ENCODE results near the gene MOB1A.
A peak's percentile ranks its signal among the peaks of the same experiment; 100 is the strongest.

MOB1A gene

GRCh38 chr2:74181739-74182138 is 3.1 kb upstream of the MOB1A start:
- Histone ChIP-seq H3K27ac (replicated peaks) (peak overlapping the region; percentile 85), H3K27me3 (ENCODE audit: insufficient read depth, poor library complexity, severe bottlenecking) (no peaks in the 10 kb centered on the region), H3K4me3 (replicated peaks; ENCODE audit: insufficient read depth, low read length) (no peak overlapping the region)
- DNase-seq (ENCODE audit: low read depth in 1 of 2, low spot score in 1 of 2): peak; percentile 84 to 98
- TF ChIP-seq CTCF (IDR thresholded peaks at IDR 0.05; ENCODE audit: insufficient read depth, low read length) (no peak), SPI1 (IDR thresholded peaks at IDR 0.05; ENCODE audit: borderline replicate concordance, low read depth) (peak; percentile 99), POLR2AphosphoS5 (IDR thresholded peaks at IDR 0.05; ENCODE audit: low read depth) (peak; percentile 57)
- TF ChIP-seq, protein P1, sequence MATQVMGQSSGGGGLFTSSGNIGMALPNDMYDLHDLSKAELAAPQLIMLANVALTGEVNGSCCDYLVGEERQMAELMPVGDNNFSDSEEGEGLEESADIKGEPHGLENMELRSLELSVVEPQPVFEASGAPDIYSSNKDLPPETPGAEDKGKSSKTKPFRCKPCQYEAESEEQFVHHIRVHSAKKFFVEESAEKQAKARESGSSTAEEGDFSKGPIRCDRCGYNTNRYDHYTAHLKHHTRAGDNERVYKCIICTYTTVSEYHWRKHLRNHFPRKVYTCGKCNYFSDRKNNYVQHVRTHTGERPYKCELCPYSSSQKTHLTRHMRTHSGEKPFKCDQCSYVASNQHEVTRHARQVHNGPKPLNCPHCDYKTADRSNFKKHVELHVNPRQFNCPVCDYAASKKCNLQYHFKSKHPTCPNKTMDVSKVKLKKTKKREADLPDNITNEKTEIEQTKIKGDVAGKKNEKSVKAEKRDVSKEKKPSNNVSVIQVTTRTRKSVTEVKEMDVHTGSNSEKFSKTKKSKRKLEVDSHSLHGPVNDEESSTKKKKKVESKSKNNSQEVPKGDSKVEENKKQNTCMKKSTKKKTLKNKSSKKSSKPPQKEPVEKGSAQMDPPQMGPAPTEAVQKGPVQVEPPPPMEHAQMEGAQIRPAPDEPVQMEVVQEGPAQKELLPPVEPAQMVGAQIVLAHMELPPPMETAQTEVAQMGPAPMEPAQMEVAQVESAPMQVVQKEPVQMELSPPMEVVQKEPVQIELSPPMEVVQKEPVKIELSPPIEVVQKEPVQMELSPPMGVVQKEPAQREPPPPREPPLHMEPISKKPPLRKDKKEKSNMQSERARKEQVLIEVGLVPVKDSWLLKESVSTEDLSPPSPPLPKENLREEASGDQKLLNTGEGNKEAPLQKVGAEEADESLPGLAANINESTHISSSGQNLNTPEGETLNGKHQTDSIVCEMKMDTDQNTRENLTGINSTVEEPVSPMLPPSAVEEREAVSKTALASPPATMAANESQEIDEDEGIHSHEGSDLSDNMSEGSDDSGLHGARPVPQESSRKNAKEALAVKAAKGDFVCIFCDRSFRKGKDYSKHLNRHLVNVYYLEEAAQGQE (IDR thresholded peaks at IDR 0.05; ENCODE audit: insufficient replicate concordance, low read depth): no peak

DNA sequence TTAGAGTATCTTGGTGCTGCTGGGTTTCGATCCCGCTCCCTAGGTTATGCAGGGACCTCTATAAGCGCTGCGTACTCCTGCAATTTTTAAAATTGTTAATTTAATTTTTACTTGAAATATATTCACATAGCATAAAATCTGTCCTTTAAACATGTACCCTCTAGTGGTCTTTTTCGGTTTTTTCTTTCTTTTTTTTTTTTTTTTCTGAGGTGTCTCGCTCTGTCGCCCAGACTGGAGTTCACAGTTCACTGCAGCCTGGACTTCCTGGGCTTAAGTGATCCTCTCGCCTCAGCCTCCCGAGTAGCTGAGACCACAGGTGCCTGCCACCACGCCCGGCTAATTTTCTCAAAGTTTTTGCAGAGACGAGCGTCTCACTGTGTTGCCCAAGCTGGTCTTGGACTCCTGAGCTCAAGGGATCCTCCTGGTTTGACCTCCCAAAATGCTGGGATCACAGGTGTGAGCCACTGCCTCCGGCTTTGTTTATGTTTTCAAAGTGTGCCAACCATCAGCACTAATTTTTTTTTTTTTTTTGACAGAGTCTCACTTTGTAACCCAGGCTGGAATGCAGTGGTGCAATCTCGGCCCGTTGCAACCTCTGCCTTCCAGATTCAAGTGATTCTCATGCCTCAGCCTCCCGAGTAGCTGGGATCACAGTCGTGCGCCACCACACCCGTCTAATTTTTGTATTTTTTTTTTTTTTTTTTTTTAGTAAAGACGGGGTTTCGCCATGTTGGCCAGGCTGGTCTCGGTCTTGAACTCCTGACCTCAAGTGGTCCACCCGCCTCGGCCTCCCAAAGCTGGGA is 585 bp upstream of the MOB1A start:
- TF ChIP-seq POLR2AphosphoS5 (IDR thresholded peaks at IDR 0.05; ENCODE audit: low read depth) (no peak), CTCF (IDR thresholded peaks at IDR 0.05; ENCODE audit: insufficient read depth, low read length) (no peak), SPI1 (IDR thresholded peaks at IDR 0.05; ENCODE audit: borderline replicate concordance, low read depth) (no peak), GABPA (IDR thresholded peaks at IDR 0.05; ENCODE audit: low read depth) (no peak)
- TF ChIP-seq, protein P1 (IDR thresholded peaks at IDR 0.05; ENCODE audit: insufficient replicate concordance, low read depth): no peak
- peak overlapping the region; percentile 61 for H3K4me3 ChIP-seq (replicated peaks; ENCODE audit: insufficient read depth, low read length)
- peak in 1 of 2 experiments; percentile 43 for DNase-seq (ENCODE audit: low read depth in 1 of 2, low spot score in 1 of 2)
- H3K27me3 ChIP-seq (ENCODE audit: insufficient read depth, poor library complexity, severe bottlenecking): no peaks in the 10 kb centered on the region
- peak overlapping the region; percentile 91 for H3K27ac ChIP-seq (replicated peaks)

DNA sequence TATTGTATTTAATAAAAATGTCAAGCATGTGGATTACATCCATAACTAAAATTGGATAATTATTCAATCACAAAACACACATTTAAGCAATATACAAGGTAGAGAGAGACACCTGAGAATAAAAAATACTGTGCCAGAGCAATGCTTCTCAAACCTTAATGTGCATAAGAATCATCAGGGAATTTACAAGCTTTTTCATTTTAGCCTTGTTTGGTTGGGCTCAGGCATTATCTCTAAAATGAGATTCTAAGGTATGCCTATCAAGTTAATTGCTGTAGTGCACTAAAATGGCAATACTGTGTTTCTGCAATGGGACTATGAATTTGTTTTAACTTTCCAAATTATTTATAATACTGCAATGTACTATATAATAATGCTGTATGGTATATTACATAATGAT is 983 bp downstream of the MOB1A start:
- Histone ChIP-seq H3K27me3 (ENCODE audit: insufficient read depth, poor library complexity, severe bottlenecking) (no peaks in the 10 kb centered on the region), H3K27ac (replicated peaks) (peak overlapping the region; percentile 91), H3K4me3 (replicated peaks; ENCODE audit: insufficient read depth, low read length) (peak overlapping the region; percentile 61)
- TF ChIP-seq SPI1 (IDR thresholded peaks at IDR 0.05; ENCODE audit: borderline replicate concordance, low read depth) (no peak), CTCF (IDR thresholded peaks at IDR 0.05; ENCODE audit: insufficient read depth, low read length) (no peak), POLR2AphosphoS5 (IDR thresholded peaks at IDR 0.05; ENCODE audit: low read depth) (no peak), GABPA (IDR thresholded peaks at IDR 0.05; ENCODE audit: low read depth) (no peak)
- TF ChIP-seq, protein P1 (IDR thresholded peaks at IDR 0.05; ENCODE audit: insufficient replicate concordance, low read depth): no peak
- DNase-seq (ENCODE audit: low read depth in 1 of 2, low spot score in 1 of 2): no peak

Measured in HL-60 (cell line).